ENCODE results near the gene U2AF1L4.

U2AF1L4 gene

DNA sequence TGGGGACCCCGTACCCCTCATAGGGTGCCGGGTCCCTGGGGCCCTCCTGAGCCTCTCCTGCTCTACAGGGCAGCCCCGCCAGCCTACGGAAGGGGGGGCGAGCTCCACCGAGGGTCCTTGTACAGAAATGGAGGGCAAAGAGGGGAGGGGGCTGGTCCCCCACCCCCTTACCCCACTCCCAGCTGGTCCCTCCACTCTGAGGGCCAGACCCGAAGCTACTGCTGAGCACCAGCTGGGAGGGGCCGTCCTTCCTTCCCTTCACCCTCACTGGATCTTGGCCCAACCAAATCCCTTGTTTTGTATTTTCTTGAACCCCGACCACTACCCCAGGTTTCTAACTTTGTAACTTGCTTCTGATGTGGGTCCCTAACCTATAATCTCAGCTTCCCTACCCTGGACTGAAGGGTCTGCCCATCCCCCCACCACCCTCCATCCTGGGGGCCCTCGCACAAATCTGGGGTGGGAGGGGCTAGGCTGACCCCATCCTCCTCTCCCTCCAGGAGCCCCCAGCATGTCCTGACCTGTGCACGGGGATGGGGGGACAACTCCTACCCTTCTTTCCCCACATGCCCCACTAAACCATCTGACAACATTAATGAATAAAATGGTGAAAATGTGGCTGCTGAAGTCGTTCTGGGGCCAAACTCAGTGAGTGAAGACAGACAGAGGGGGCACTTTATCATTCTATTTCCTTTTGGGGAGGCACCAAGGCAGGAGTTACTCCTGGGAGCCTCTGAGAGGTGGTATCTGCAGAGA lies 43.2 kb upstream of the U2AF1L4 start:
- no peaks in the 10 kb centered on the region for H3K27me3 ChIP-seq (ENCODE audit: control insufficient read depth, insufficient read depth, low read length)
- H3K4me3 ChIP-seq (ENCODE audit: low read length): no peak overlapping the region
- H3K36me3 ChIP-seq (ENCODE audit: control insufficient read depth, insufficient read depth, low read length): no peaks in the 10 kb centered on the region; the same call in 1 of the 2 replicates
- no peak overlapping the region for H3K27ac ChIP-seq (ENCODE audit: low read length)
- no CpG with 5 or more reads among the region's 12 CpGs for WGBS (ENCODE audit: insufficient coverage, insufficient read length)
- H3K9me3 ChIP-seq (ENCODE audit: control insufficient read depth, insufficient read depth, low read length): no peaks in the 10 kb centered on the region
- no peak for DNase-seq (ENCODE audit: low read depth, low spot score)
- peaks cover 3% of the 10 kb centered on the region; the same call in 1 of the 2 replicates for H3K4me1 ChIP-seq (ENCODE audit: control insufficient read depth, insufficient read depth, low read length)

GRCh38 chr19:35787227-35787799 lies 42.1 kb upstream of the U2AF1L4 start:
- Histone ChIP-seq H3K9me3 (ENCODE audit: control insufficient read depth, insufficient read depth, low read length) (no peaks in the 10 kb centered on the region), H3K36me3 (ENCODE audit: control insufficient read depth, insufficient read depth, low read length) (no peaks in the 10 kb centered on the region; the same call in 1 of the 2 replicates), H3K4me1 (ENCODE audit: control insufficient read depth, insufficient read depth, low read length) (peaks cover 5% of the 10 kb centered on the region; the same call in 1 of the 2 replicates), H3K27ac (ENCODE audit: low read length) (no peak overlapping the region), H3K4me3 (ENCODE audit: low read length) (no peak overlapping the region), H3K27me3 (ENCODE audit: control insufficient read depth, insufficient read depth, low read length) (no peaks in the 10 kb centered on the region)
- no CpG with 5 or more reads among the region's 15 CpGs for WGBS (ENCODE audit: insufficient coverage, insufficient read length)
- no peak for DNase-seq (ENCODE audit: low read depth, low spot score)

DNA sequence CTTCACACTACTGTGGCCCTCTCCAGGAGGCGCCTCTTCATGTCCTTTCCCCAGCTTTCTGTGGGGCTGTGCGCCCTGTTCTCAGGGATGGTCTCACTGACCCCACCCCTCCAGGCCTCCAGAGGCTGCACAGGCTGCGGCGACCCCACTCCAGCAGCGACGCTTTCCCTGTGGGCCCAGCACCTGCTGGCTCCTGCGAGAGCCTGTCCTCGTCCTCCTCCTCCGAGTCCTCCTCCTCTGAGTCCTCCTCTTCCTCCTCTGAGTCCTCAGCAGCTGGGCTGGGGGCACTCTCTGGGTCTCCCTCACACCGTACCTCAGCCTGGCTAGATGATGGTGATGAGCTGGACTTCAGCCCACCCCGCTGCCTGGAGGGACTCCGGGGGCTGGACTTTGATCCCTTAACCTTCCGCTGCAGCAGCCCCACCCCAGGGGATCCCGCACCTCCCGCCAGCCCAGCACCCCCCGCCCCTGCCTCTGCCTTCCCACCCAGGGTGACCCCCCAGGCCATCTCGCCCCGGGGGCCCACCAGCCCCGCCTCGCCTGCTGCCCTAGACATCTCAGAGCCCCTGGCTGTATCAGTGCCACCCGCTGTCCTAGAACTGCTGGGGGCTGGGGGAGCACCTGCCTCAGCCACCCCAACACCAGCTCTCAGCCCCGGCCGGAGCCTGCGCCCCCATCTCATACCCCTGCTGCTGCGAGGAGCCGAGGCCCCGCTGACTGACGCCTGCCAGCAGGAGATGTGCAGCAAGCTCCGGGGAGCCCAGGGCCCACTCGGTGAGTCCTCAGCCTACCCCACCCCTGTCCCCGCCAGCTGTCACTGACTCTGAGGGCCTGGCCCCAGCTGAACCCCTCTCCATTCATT lies 41.3 kb upstream of the U2AF1L4 start:
- Histone ChIP-seq H3K9me3 (ENCODE audit: control insufficient read depth, insufficient read depth, low read length) (no peaks in the 10 kb centered on the region), H3K4me3 (ENCODE audit: low read length) (no peak overlapping the region), H3K36me3 (ENCODE audit: control insufficient read depth, insufficient read depth, low read length) (no peaks in the 10 kb centered on the region; the same call in 1 of the 2 replicates), H3K27me3 (ENCODE audit: control insufficient read depth, insufficient read depth, low read length) (no peaks in the 10 kb centered on the region), H3K27ac (ENCODE audit: low read length) (no peak overlapping the region), H3K4me1 (ENCODE audit: control insufficient read depth, insufficient read depth, low read length) (peaks cover 6% of the 10 kb centered on the region)
- DNase-seq (ENCODE audit: low read depth, low spot score): no peak
- WGBS (ENCODE audit: insufficient coverage, insufficient read length): no CpG with 5 or more reads among the region's 31 CpGs

DNA sequence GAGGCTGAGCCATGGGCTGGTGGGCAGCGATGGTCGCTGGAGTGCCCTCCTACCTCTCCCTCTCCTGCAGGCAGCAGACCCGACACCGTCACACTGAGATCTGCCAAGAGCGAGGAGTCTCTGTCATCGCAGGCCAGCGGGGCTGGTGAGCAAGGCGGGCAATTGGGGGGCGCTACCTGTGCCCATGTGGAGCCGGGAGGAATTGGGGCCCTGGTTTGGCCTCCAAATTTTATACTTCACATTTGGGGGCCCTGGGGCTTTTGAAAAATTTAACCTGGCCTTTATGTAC lies 40.1 kb upstream of the U2AF1L4 start:
- DNase-seq (ENCODE audit: low read depth, low spot score): no peak
- Histone ChIP-seq H3K9me3 (ENCODE audit: control insufficient read depth, insufficient read depth, low read length) (no peaks in the 10 kb centered on the region), H3K27ac (ENCODE audit: low read length) (no peak overlapping the region), H3K4me3 (ENCODE audit: low read length) (peak overlapping the region; percentile 43; the same call in 1 of the 2 replicates), H3K4me1 (ENCODE audit: control insufficient read depth, insufficient read depth, low read length) (peaks cover 7% of the 10 kb centered on the region), H3K36me3 (ENCODE audit: control insufficient read depth, insufficient read depth, low read length) (no peaks in the 10 kb centered on the region; the same call in 1 of the 2 replicates), H3K27me3 (ENCODE audit: control insufficient read depth, insufficient read depth, low read length) (no peaks in the 10 kb centered on the region)
- no CpG with 5 or more reads among the region's 10 CpGs for WGBS (ENCODE audit: insufficient coverage, insufficient read length)

GRCh38 chr19:35784503-35785338 lies 39.5 kb upstream of the U2AF1L4 start:
- DNase-seq (ENCODE audit: low read depth, low spot score): no peak
- H3K27me3 ChIP-seq (ENCODE audit: control insufficient read depth, insufficient read depth, low read length): no peaks in the 10 kb centered on the region
- H3K36me3 ChIP-seq (ENCODE audit: control insufficient read depth, insufficient read depth, low read length): no peaks in the 10 kb centered on the region; the same call in 1 of the 2 replicates
- peaks cover 7% of the 10 kb centered on the region for H3K4me1 ChIP-seq (ENCODE audit: control insufficient read depth, insufficient read depth, low read length)
- WGBS (ENCODE audit: insufficient coverage, insufficient read length): no CpG with 5 or more reads among the region's 45 CpGs
- H3K4me3 ChIP-seq (ENCODE audit: low read length): peak overlapping the region; percentile 43
- H3K27ac ChIP-seq (ENCODE audit: low read length): no peak overlapping the region
- H3K9me3 ChIP-seq (ENCODE audit: control insufficient read depth, insufficient read depth, low read length): no peaks in the 10 kb centered on the region

GRCh38 chr19:35783469-35784434 lies 38.5 kb upstream of the U2AF1L4 start:
- Histone ChIP-seq H3K27me3 (ENCODE audit: control insufficient read depth, insufficient read depth, low read length) (no peaks in the 10 kb centered on the region), H3K4me1 (ENCODE audit: control insufficient read depth, insufficient read depth, low read length) (peaks cover 7% of the 10 kb centered on the region), H3K9me3 (ENCODE audit: control insufficient read depth, insufficient read depth, low read length) (no peaks in the 10 kb centered on the region), H3K4me3 (ENCODE audit: low read length) (peak overlapping the region; percentile 26; the same call in 1 of the 2 replicates), H3K36me3 (ENCODE audit: control insufficient read depth, insufficient read depth, low read length) (no peaks in the 10 kb centered on the region; the same call in 1 of the 2 replicates), H3K27ac (ENCODE audit: low read length) (no peak overlapping the region)
- DNase-seq (ENCODE audit: low read depth, low spot score): no peak
- no CpG with 5 or more reads among the region's 28 CpGs for WGBS (ENCODE audit: insufficient coverage, insufficient read length)

DNA sequence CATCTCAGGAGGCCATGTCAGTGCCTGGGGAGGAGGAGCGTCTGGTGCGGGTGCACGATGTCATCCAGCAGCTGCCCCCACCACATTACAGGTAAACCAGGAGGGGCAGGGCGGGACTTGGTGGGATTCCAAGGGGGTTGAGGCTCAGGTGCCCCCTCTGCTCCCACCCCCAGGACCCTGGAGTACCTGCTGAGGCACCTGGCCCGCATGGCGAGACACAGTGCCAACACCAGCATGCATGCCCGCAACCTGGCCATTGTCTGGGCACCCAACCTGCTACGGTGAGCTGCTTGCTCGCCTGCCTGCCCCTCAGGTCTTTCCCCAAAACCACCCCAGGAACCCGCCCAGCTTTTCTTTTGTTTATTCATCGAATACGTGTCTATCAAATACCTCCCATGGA lies 37.4 kb upstream of the U2AF1L4 start:
- Histone ChIP-seq H3K4me3 (ENCODE audit: low read length) (no peak overlapping the region), H3K9me3 (ENCODE audit: control insufficient read depth, insufficient read depth, low read length) (no peaks in the 10 kb centered on the region), H3K27me3 (ENCODE audit: control insufficient read depth, insufficient read depth, low read length) (no peaks in the 10 kb centered on the region), H3K4me1 (ENCODE audit: control insufficient read depth, insufficient read depth, low read length) (peaks cover 7% of the 10 kb centered on the region), H3K36me3 (ENCODE audit: control insufficient read depth, insufficient read depth, low read length) (no peaks in the 10 kb centered on the region; the same call in 1 of the 2 replicates), H3K27ac (ENCODE audit: low read length) (no peak overlapping the region)
- DNase-seq (ENCODE audit: low read depth, low spot score): no peak
- WGBS (ENCODE audit: insufficient coverage, insufficient read length): no CpG with 5 or more reads among the region's 12 CpGs

- Histone ChIP-seq H3K36me3 (ENCODE audit: control insufficient read depth, insufficient read depth, low read length) (no peaks in the 10 kb centered on the region; the same call in 1 of the 2 replicates), H3K4me3 (ENCODE audit: low read length) (no peak overlapping the region), H3K4me1 (ENCODE audit: control insufficient read depth, insufficient read depth, low read length) (peaks cover 10% of the 10 kb centered on the region), H3K27me3 (ENCODE audit: control insufficient read depth, insufficient read depth, low read length) (no peaks in the 10 kb centered on the region), H3K9me3 (ENCODE audit: control insufficient read depth, insufficient read depth, low read length) (no peaks in the 10 kb centered on the region), H3K27ac (ENCODE audit: low read length) (no peak overlapping the region)
- DNase-seq (ENCODE audit: low read depth, low spot score): no peak
- WGBS (ENCODE audit: insufficient coverage, insufficient read length): no CpG with 5 or more reads among the region's 9 CpGs
Observed at GRCh38 chr19:35781650-35782049, 36.4 kb upstream of the U2AF1L4 start.

DNA sequence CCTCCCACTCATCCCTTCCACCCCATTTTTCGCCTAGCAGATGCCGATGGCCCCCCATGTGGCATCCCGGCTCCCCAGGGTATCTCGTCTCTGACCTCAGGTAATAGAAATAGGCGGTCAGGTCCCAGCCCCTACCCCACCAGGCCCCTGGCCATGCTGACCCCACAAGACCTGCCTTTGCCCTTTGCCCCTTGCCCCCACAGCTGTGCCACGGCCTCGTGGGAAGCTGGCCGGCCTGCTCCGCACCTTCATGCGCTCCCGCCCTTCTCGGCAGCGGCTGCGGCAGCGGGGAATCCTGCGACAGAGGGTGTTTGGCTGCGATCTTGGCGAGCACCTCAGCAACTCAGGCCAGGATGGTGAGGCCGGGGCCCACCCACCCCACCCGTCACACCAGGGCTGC lies 35.5 kb upstream of the U2AF1L4 start:
- Histone ChIP-seq H3K27ac (ENCODE audit: low read length) (no peak overlapping the region), H3K4me3 (ENCODE audit: low read length) (no peak overlapping the region), H3K27me3 (ENCODE audit: control insufficient read depth, insufficient read depth, low read length) (no peaks in the 10 kb centered on the region), H3K36me3 (ENCODE audit: control insufficient read depth, insufficient read depth, low read length) (no peaks in the 10 kb centered on the region; the same call in 1 of the 2 replicates), H3K4me1 (ENCODE audit: control insufficient read depth, insufficient read depth, low read length) (peaks cover 11% of the 10 kb centered on the region), H3K9me3 (ENCODE audit: control insufficient read depth, insufficient read depth, low read length) (no peaks in the 10 kb centered on the region)
- DNase-seq (ENCODE audit: low read depth, low spot score): no peak
- WGBS (ENCODE audit: insufficient coverage, insufficient read length): no CpG with 5 or more reads among the region's 20 CpGs
